H1 (cell line): Measurements from ENCODE around the gene GALNT2. TPM values are rescaled to one million over a fixed set of nuclear protein-coding genes. Genes with fewer than 3 reads are reported as not detected.

Experiments used
- CHD7 ChIP-seq: fragments of 300-600 bp; sonication (generic); IDR thresholded peaks from 2 replicates; pipeline ENCODE4 v1.7.1; 2012; ENCODE audit warnings: low read length, moderate library complexity, mild to moderate bottlenecking, inconsistent platforms; ENCODE audit not compliant: insufficient replicate concordance
- polyA plus RNA-seq, 7 experiments: library from polyadenylated mRNA; depleted of rRNA in 3 of 7; stranded (reverse) in 5 of 7; unstranded in 2 of 7; fragments of >200 nt in 5 of 7; fragments of 200-250 nt in 2 of 7; gene quantifications; 1 replicate in 5 of 7; 2 replicates in 1 of 7; 4 replicates in 1 of 7; pipeline versions ENCODE4 v1.2.1 to v1.2.3, GENCODE V29; 2011 to 2013; ENCODE audit warnings: missing spikeins in 2 of 7, mixed read lengths in 2 of 7
- total RNA-seq: library from RNA; stranded (reverse); fragmentation: NEBNext Ultra II Directional; extraction: Animal tissue kit (Norgen Biotek cat#: 25700); gene quantifications from 2 replicates; pipeline ENCODE4 v1.2.1, GENCODE V29; 2021

GALNT2 gene
- total and polyA plus RNA-seq, 2 of the 8 experiments (the other 6 are each of a cell fraction or from before 2014, with no cell fraction given), result 34.5 to 75.3 TPM

GRCh38 chr1:230174041-230174440 lies 107.0 kb downstream of the GALNT2 start (continued):
- TF ChIP-seq CHD7, result no peak
